K562 (cell line): ENCODE measurements around the gene SRCAP. TPM values are rescaled to one million over a fixed set of nuclear protein-coding genes. Genes with fewer than 3 reads are reported as not detected.

ENCODE experiments used
- ATAC-seq: fragments of 200-7000 bp; cut with Tn5 transposase; 3 replicates; pipeline ENCODE4 v1.9.1; 2020; ENCODE audit warnings: moderate library complexity
- BruUV-seq: library from RNA; stranded (reverse); fragments of 400-500 nt; replicated peaks from 2 replicates; lab custom pipeline; 2021; lab: Mats Ljungman, UMichigan
- CTCF ChIA-PET: fragments of 300-600 bp; formaldehyde crosslinking; extraction: SDS; loops from one replicate; lab custom pipeline; 2021; ENCODE audit warnings: low intra/inter-chr PET ratio; lab: Yijun Ruan, JAX
- POLR2A ChIA-PET: fragments of 300-600, 350-650 bp; sonication (Branson Sonifier 250); formaldehyde crosslinking; extraction: SDS; loops from one replicate; lab custom pipeline; 2021; ENCODE audit warnings: antibody characterized with exemption, inconsistent platforms; lab: Yijun Ruan, JAX
- DNase-seq, 4 experiments: peaks; one replicate each; pipeline versions ENCODE4 v3.0.0 to v3.0.0-alpha.2; 2011 to 2018; ENCODE audit warnings: low spot score in 3 of 4, mixed read lengths in 3 of 4; ENCODE audit errors: extremely low read depth in 1 of 4
- FAIRE-seq: peaks from 2 replicates; lab custom pipeline; 2011; peaks lifted over from hg19 to GRCh38; lab: Jason Lieb, UNC
- H2AFZ ChIP-seq: 2 replicates; pipeline ENCODE4 v1.6.0; 2011; ENCODE audit warnings: low read depth, low read length, control low read depth, inconsistent platforms
- H3K27ac ChIP-seq: fragments of 200-600 bp; 3 replicates; pipeline ENCODE4 v1.8.0; 2011; ENCODE audit warnings: low read depth, mild to moderate bottlenecking, control low read depth, inconsistent platforms, low read length, moderate library complexity, mixed read lengths; ENCODE audit errors: extremely low read depth
- H3K27me3 ChIP-seq, 2 experiments: fragments of 300-600 bp in 1 of 2; 2 replicates in 1 of 2; 3 replicates in 1 of 2; pipeline versions ENCODE4 v1.6.0 to v1.8.0; 2011; ENCODE audit warnings: inconsistent platforms in 2 of 2, low read length in 2 of 2, mild to moderate bottlenecking in 1 of 2, mixed read lengths in 1 of 2, moderate library complexity in 1 of 2; ENCODE audit not compliant: control insufficient read depth in 2 of 2, insufficient read depth in 2 of 2
- H3K36me3 ChIP-seq: fragments of 300-600 bp; 3 replicates; pipeline ENCODE4 v1.8.0; 2011; ENCODE audit warnings: mild to moderate bottlenecking, low read length, inconsistent platforms; ENCODE audit not compliant: control insufficient read depth, insufficient read depth
- H3K4me1 ChIP-seq, 2 experiments: fragments of 200-600 bp in 1 of 2; replicated peaks in 1 of 2; 2 replicates in 1 of 2; 3 replicates in 1 of 2; pipeline versions ENCODE4 v1.5.1 to v1.8.0; 2011; ENCODE audit warnings: inconsistent platforms in 2 of 2, low read length in 2 of 2, mild to moderate bottlenecking in 1 of 2, mixed read lengths in 1 of 2, moderate library complexity in 1 of 2; ENCODE audit not compliant: control insufficient read depth in 2 of 2, insufficient read depth in 2 of 2
- H3K4me2 ChIP-seq: 2 replicates; pipeline ENCODE4 v1.6.1; 2011; ENCODE audit warnings: low read length, control low read depth, inconsistent platforms, mixed read lengths; ENCODE audit not compliant: insufficient read depth
- H3K4me3 ChIP-seq: fragments of 200-600 bp; sonication (generic), shearing (Covaris generic); 2 replicates; pipeline ENCODE4 v1.5.1; 2016; ENCODE audit warnings: control low read depth, inconsistent platforms
- H3K79me2 ChIP-seq: fragments of 200-600 bp; 3 replicates; pipeline ENCODE4 v1.8.0; 2011; ENCODE audit warnings: low read length, inconsistent platforms; ENCODE audit not compliant: control insufficient read depth, insufficient read depth
- H3K9ac ChIP-seq, 2 experiments: 2 replicates each; pipeline versions ENCODE4 v1.6.0 to v1.6.1; 2011; ENCODE audit warnings: low read depth in 2 of 2, low read length in 2 of 2, control low read depth in 1 of 2, inconsistent platforms in 1 of 2, mild to moderate bottlenecking in 1 of 2, mixed read lengths in 1 of 2; ENCODE audit not compliant: insufficient read depth in 1 of 2
- H3K9me1 ChIP-seq: one replicate; pipeline ENCODE4 v1.6.0; 2011; ENCODE audit warnings: inconsistent platforms, mild to moderate bottlenecking, low read length, moderate library complexity; ENCODE audit not compliant: control insufficient read depth, insufficient read depth
- H3K9me3 ChIP-seq: replicated peaks from 2 replicates; pipeline ENCODE4 v1.5.1; 2011; ENCODE audit warnings: low read depth, low read length, inconsistent platforms; ENCODE audit not compliant: control insufficient read depth, insufficient read depth
- H4K20me1 ChIP-seq: replicated peaks from 2 replicates; pipeline ENCODE4 v1.6.1; 2011; ENCODE audit warnings: low read length, inconsistent platforms, mixed read lengths; ENCODE audit not compliant: control insufficient read depth, insufficient read depth
- ATF1 ChIP-seq, 2 experiments: fragments of 450-650 bp in 1 of 2; IDR thresholded peaks; 2 replicates each; pipeline ENCODE4 v1.6.1; 2016; ENCODE audit warnings: missing compliant biosample characterization in 1 of 2, missing genetic modification characterization in 1 of 2
- CBFA2T3 ChIP-seq: fragments of 450-650 bp; IDR thresholded peaks from 2 replicates; pipeline ENCODE4 v1.6.1; 2017
- IFI16 ChIP-seq: fragments of 250-450 bp; sonication (Bioruptor Pico); IDR thresholded peaks from 2 replicates; pipeline ENCODE4 v2.1.2; 2022; ENCODE audit warnings: mild to moderate bottlenecking, inconsistent platforms
- MYC ChIP-seq, 2 experiments: fragments of 250-450 bp in 1 of 2; sonication (Bioruptor Pico) in 1 of 2; IDR thresholded peaks; 2 replicates each; pipeline versions ENCODE4 v1.5.1 to v1.6.1; 2012 to 2021; ENCODE audit warnings: low read depth in 2 of 2, borderline replicate concordance in 1 of 2, improper control_type of control experiment in 1 of 2, low read length in 1 of 2, mild to moderate bottlenecking in 1 of 2, moderate library complexity in 1 of 2
- NFIX ChIP-seq: fragments of 250-450 bp; sonication (Bioruptor Pico); IDR thresholded peaks from 2 replicates; pipeline ENCODE4 v1.4.0; 2020; ENCODE audit warnings: low read depth, mild to moderate bottlenecking, moderate library complexity
- POLR2G ChIP-seq: fragments of 200-400 bp; formaldehyde crosslinking; IDR thresholded peaks from 2 replicates; pipeline ENCODE4 v1.6.1; 2017; ENCODE audit warnings: low read depth, mild to moderate bottlenecking, antibody characterized with exemption, low read length, moderate library complexity
- RBFOX2 ChIP-seq: fragments of 200-400 bp; formaldehyde crosslinking; IDR thresholded peaks from 2 replicates; pipeline ENCODE4 v1.6.1; 2017; ENCODE audit warnings: low read depth, mild to moderate bottlenecking, low read length, moderate library complexity
- RFX1 ChIP-seq: fragments of 450-650 bp; IDR thresholded peaks from 2 replicates; pipeline ENCODE4 v1.6.1; 2016; ENCODE audit warnings: mild to moderate bottlenecking, moderate library complexity
- TGIF2 ChIP-seq: sonication (generic); formaldehyde crosslinking; IDR thresholded peaks from 2 replicates; pipeline ENCODE4 v1.8.1; 2022; ENCODE audit warnings: mild to moderate bottlenecking, missing genetic modification reagents, moderate library complexity
- ZFPM2 ChIP-seq: fragments of 250-450 bp; sonication (Bioruptor Pico); IDR thresholded peaks from 2 replicates; pipeline ENCODE4 v1.5.1; 2022; ENCODE audit warnings: mild to moderate bottlenecking
- ZNF507 ChIP-seq: conservative IDR thresholded peaks from 2 replicates; pipeline ENCODE4 v1.6.1; 2017; ENCODE audit warnings: missing genetic modification characterization, missing compliant biosample characterization
- ZNF583 ChIP-seq: fragments of 250-450 bp; sonication (Bioruptor Pico); IDR thresholded peaks from 2 replicates; pipeline ENCODE4 v1.4.0; 2020
- ZNF76 ChIP-seq: fragments of 250-450 bp; sonication (Bioruptor Pico); IDR thresholded peaks from 2 replicates; pipeline ENCODE4 v1.4.0; 2020; ENCODE audit warnings: mild to moderate bottlenecking, moderate library complexity, borderline replicate concordance
- WGBS: fragments of 100-300 bp; shearing (Covaris generic); methylation state at CpG from one replicate; pipeline ENCODE4 v1.1.6; 2016; ENCODE audit warnings: low coverage, mixed read lengths; ENCODE audit not compliant: insufficient coverage; ENCODE audit errors: missing lambda C conversion rate; 5-methylcytosine and 5-hydroxymethylcytosine counted together
- in situ Hi-C: fragments of 300-500 bp; cut with MboI; formaldehyde crosslinking; loops from 4 replicates; pipeline ENCODE4 v1.15.0; 2018; ENCODE audit warnings: inconsistent platforms, mixed read lengths
- intact Hi-C: fragments of 100-400 bp; cut with micrococcal nuclease; formaldehyde crosslinking; loops from 2 replicates; pipeline ENCODE4 v1.14.2; 2022
- polyA plus RNA-seq, 8 experiments: library from polyadenylated mRNA; depleted of rRNA in 4 of 8; stranded (reverse) in 5 of 8; unstranded in 3 of 8; fragments of >200 nt; fragmentation: Nextera tagmentation in 2 of 8; fragmentation: Illumina TruSeq in 1 of 8; extraction: Ambion mirVana in 2 of 8; extraction: Trizol in 1 of 8; gene quantifications; 2 replicates each; pipeline versions ENCODE4 v1.2.1 to v1.2.3, GENCODE V29; 2011 to 2014; ENCODE audit warnings: inconsistent platforms in 1 of 8, missing spikeins in 1 of 8
- total RNA-seq, 7 experiments: library from RNA; depleted of rRNA in 6 of 7; stranded (reverse); fragments of >200 nt in 6 of 7; fragmentation: Illumina TruSeq in 2 of 7; extraction: Trizol in 2 of 7; gene quantifications; 2 replicates each; pipeline versions ENCODE4 v1.2.1 to v1.2.3, GENCODE V29; 2011 to 2021; ENCODE audit warnings: low replicate concordance in 1 of 7
- TF ChIP-seq, protein P1 (sequence below): fragments of 250-450 bp; sonication (Bioruptor Pico); IDR thresholded peaks from 2 replicates; pipeline ENCODE4 v1.8.0; 2022; ENCODE audit warnings: moderate library complexity, mild to moderate bottlenecking, inconsistent platforms
- TF ChIP-seq, protein P2 (sequence below): sonication (generic); formaldehyde crosslinking; IDR thresholded peaks from 2 replicates; pipeline ENCODE4 v1.8.0; 2023; ENCODE audit warnings: mild to moderate bottlenecking, missing genetic modification reagents

SRCAP gene
- total and polyA plus RNA-seq, 9 of the 15 experiments (the other 6 are each of a cell fraction or from before 2014, with no cell fraction given) = 0.21 to 62.6 (median 5.8) TPM

DNA sequence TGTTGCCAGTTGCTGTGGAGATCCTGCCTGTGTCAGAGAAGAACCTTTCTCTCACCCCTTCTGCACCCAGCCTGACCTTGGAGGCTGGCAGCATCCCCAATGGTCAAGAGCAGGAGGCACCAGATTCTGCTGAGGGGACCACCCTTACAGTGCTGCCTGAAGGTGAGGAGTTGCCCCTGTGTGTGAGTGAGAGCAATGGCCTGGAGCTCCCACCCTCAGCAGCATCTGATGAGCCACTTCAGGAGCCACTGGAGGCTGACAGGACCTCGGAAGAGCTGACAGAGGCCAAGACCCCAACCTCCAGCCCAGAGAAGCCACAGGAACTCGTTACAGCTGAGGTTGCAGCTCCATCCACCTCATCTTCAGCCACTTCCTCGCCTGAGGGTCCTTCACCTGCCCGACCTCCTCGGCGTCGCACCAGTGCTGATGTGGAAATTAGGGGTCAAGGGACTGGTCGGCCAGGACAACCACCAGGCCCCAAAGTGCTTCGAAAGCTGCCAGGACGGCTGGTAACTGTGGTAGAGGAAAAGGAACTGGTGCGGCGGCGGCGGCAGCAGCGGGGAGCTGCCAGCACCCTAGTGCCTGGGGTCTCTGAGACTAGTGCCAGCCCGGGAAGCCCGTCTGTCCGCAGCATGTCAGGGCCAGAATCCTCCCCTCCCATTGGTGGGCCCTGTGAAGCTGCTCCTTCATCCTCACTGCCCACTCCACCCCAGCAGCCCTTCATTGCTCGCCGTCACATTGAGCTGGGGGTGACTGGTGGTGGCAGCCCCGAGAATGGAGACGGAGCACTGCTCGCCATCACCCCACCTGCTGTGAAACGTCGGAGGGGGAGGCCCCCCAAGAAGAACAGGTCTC is 39.0 kb downstream of the SRCAP start:
- 93% methylated on average over 21 of the region's 25 CpGs for WGBS
- Histone ChIP-seq H3K9ac (no peak overlapping the region; a peak in 1 of 4 replicates), H3K27ac (no peak overlapping the region), H3K4me3 (no peak overlapping the region), H3K36me3 (peaks cover 95% of the 10 kb centered on the region), H4K20me1 (no peaks in the 10 kb centered on the region), H2AFZ (no peak overlapping the region), H3K4me1 (peaks cover 10 to 20% of the 10 kb centered on the region in 2 experiments; a peak in 4 of 5 replicates), H3K9me1 (peaks cover 5% of the 10 kb centered on the region), H3K79me2 (no peaks in the 10 kb centered on the region; the same call in 2 of the 3 replicates), H3K9me3 (no peaks in the 10 kb centered on the region), H3K4me2 (no peak overlapping the region), H3K27me3 (no peaks in the 10 kb centered on the region)
- intact Hi-C loops (no loop called here), in situ Hi-C loops (no loop called here)
- DNase-seq (no peak), ATAC-seq (no peak), FAIRE-seq (no peak)
- no TSS peak for BruUV-seq
- POLR2A ChIA-PET = interaction anchor here (0.7 to 2.9 kb wide), 4 partner anchors 10 to 383 kb away, joined by 3 to 19 read pairs (median 6); partner anchors contain the start of genes CD2BP2 and PHKG2
- TF ChIP-seq CBFA2T3 (no peak), RBFOX2 (peak; percentile 28; the same call in 1 of the 2 replicates), ZNF507 (tag) (no peak), ATF1 (CRISPR knock-in tag; IDR thresholded peaks at IDR 0.05) (no peak), ATF1 (tag; IDR thresholded peaks at IDR 0.05) (no peak), ZFPM2 (CRISPR knock-in tag) (no peak), MYC (IDR thresholded peaks at IDR 0.05; ENCODE audit: low read depth, low read length) (no peak), MYC (CRISPR knock-in tag; IDR thresholded peaks at IDR 0.05; ENCODE audit: borderline replicate concordance, low read depth) (no peak), NFIX (no peak), RFX1 (no peak), ZNF76 (CRISPR knock-in tag) (no peak), POLR2G (peak; percentile 60), ZNF583 (CRISPR knock-in tag) (no peak), TGIF2 (no peak), IFI16 (CRISPR knock-in tag) (no peak)
- TF ChIP-seq, protein P1, sequence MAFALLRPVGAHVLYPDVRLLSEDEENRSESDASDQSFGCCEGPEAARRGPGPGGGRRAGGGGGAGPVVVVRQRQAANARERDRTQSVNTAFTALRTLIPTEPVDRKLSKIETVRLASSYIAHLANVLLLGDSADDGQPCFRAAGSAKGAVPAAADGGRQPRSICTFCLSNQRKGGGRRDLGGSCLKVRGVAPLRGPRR (CRISPR knock-in tag) = no peak
- TF ChIP-seq, protein P2, sequence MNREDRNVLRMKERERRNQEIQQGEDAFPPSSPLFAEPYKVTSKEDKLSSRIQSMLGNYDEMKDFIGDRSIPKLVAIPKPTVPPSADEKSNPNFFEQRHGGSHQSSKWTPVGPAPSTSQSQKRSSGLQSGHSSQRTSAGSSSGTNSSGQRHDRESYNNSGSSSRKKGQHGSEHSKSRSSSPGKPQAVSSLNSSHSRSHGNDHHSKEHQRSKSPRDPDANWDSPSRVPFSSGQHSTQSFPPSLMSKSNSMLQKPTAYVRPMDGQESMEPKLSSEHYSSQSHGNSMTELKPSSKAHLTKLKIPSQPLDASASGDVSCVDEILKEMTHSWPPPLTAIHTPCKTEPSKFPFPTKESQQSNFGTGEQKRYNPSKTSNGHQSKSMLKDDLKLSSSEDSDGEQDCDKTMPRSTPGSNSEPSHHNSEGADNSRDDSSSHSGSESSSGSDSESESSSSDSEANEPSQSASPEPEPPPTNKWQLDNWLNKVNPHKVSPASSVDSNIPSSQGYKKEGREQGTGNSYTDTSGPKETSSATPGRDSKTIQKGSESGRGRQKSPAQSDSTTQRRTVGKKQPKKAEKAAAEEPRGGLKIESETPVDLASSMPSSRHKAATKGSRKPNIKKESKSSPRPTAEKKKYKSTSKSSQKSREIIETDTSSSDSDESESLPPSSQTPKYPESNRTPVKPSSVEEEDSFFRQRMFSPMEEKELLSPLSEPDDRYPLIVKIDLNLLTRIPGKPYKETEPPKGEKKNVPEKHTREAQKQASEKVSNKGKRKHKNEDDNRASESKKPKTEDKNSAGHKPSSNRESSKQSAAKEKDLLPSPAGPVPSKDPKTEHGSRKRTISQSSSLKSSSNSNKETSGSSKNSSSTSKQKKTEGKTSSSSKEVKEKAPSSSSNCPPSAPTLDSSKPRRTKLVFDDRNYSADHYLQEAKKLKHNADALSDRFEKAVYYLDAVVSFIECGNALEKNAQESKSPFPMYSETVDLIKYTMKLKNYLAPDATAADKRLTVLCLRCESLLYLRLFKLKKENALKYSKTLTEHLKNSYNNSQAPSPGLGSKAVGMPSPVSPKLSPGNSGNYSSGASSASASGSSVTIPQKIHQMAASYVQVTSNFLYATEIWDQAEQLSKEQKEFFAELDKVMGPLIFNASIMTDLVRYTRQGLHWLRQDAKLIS = no peak
- CTCF ChIA-PET = no interaction called here
